ENCODE results near the gene ZGRF1.

- TF ChIP-seq CTCF (IDR thresholded peaks at IDR 0.05; ENCODE audit: insufficient read depth, low read length): no peak
- TF ChIP-seq SPI1 (IDR thresholded peaks at IDR 0.05; ENCODE audit: borderline replicate concordance, low read depth): no peak
- TF ChIP-seq POLR2AphosphoS5 (IDR thresholded peaks at IDR 0.05; ENCODE audit: low read depth): no peak
- TF ChIP-seq REST (IDR thresholded peaks at IDR 0.05; ENCODE audit: insufficient replicate concordance, low read depth): no peak
Measured at GRCh38 chr4:112508356-112508755, 128.4 kb downstream of the ZGRF1 start.

Measured in HL-60 (cell line).